Heart right ventricle (tissue), 16 donors: Measurements from ENCODE around the gene NHLRC1. TPM values are rescaled to one million over a fixed set of nuclear protein-coding genes. Genes with fewer than 3 reads are reported as not detected.
"Not testable (repeated sequence)": the region's sequence is repeated elsewhere in the genome, so short reads cannot be mapped to it uniquely, and the experiment has no call there.

Source experiments
- ATAC-seq, 8 donors: fragments of 200-7000 bp; cut with Tn5 transposase; one replicate each; pipeline ENCODE4 v1.9.1; 2020; ENCODE audit warnings: mild to moderate bottlenecking in 8 of 8, moderate library complexity in 8 of 8, moderate number of reproducible peaks in 1 of 8
- DNase-seq, 2 donors: peaks; one replicate each; pipeline ENCODE4 v3.0.0-alpha.2; 2020
- H3K27ac ChIP-seq, 10 donors: fragments of 200-600 bp; sonication (generic) in 2 of 10; one replicate each; pipeline versions ENCODE4 v1.5.0 to v1.8.0; 2020 to 2022; ENCODE audit warnings: mild to moderate bottlenecking in 3 of 10
- H3K27me3 ChIP-seq, 7 donors: fragments of 200-600 bp; one replicate each; pipeline ENCODE4 v1.8.0; 2021 to 2022; ENCODE audit warnings: mild to moderate bottlenecking in 2 of 7
- H3K36me3 ChIP-seq, 9 donors: fragments of 200-600 bp; sonication (generic) in 1 of 9; one replicate each; pipeline versions ENCODE4 v1.5.0 to v1.8.0; 2020 to 2022; ENCODE audit warnings: mild to moderate bottlenecking in 2 of 9
- H3K4me1 ChIP-seq, 9 donors: fragments of 200-600 bp; sonication (generic) in 1 of 9; one replicate each; pipeline versions ENCODE4 v1.5.0 to v1.8.0; 2020 to 2022; ENCODE audit warnings: mild to moderate bottlenecking in 4 of 9
- H3K4me3 ChIP-seq, 10 donors: fragments of 200-600 bp; sonication (generic) in 2 of 10; one replicate each; pipeline versions ENCODE4 v1.5.0 to v1.8.0; 2020 to 2022; ENCODE audit warnings: mild to moderate bottlenecking in 7 of 10, moderate library complexity in 2 of 10
- H3K9me3 ChIP-seq, 11 donors: fragments of 200-600 bp in 10 of 11; sonication (generic) in 2 of 11; one replicate each; pipeline versions ENCODE4 v1.5.0 to v1.8.0; 2013 to 2022; ENCODE audit warnings: mild to moderate bottlenecking in 2 of 11, control low read depth in 1 of 11, moderate library complexity in 1 of 11
- WGBS, 2 donors: extraction: QIAGEN DNeasy Blood & Tissue Kit; methylation state at CpG; one replicate each; pipeline ENCODE4 v1.1.7; 2013; ENCODE audit warnings: inconsistent platforms in 1 of 2; 5-methylcytosine and 5-hydroxymethylcytosine counted together
- intact Hi-C, 10 donors: fragments of 100-400 bp; cut with DNase I; formaldehyde crosslinking; loops; one replicate each; pipeline versions ENCODE4 v1.11.1 to v1.14.2; 2022
- polyA plus RNA-seq, 2 donors: library from polyadenylated mRNA; stranded (reverse); fragments of 200-250 nt; gene quantifications; one replicate each; pipeline ENCODE4 v1.2.3, GENCODE V29; 2013
- total RNA-seq, 10 donors: library from RNA; stranded (reverse); fragmentation: NEBNext Ultra II Directional in 3 of 10; extraction: Animal tissue kit (Norgen Biotek cat#: 25700) in 3 of 10; gene quantifications; one replicate each; pipeline versions ENCODE4 v1.2.1 to v1.2.4, GENCODE V29; 2021 to 2023
- TF ChIP-seq, protein P1 (sequence below), 9 donors: fragments of 200-600 bp; sonication (generic) in 2 of 9; IDR thresholded peaks; one replicate each; pipeline versions ENCODE4 v1.5.0 to v1.8.0; 2021 to 2022; ENCODE audit warnings: antibody characterized with exemption in 9 of 9, mild to moderate bottlenecking in 5 of 9, moderate library complexity in 1 of 9
- donor health status: Arrhythmogenic right ventricular cardiomyopathy.
- donor health status: ischemic (EF 13 %, LVEDD 7.1; RV severe dilation, severe dysfunction).
- donor health status: healthy with polysubstance abuse.
- donor health status: DM: no; HTN: yes; CAD: no.
- donor health status: DM: no; HTN: no; CAD: no.
- donor health status: ischemic (EF 25% LVEDD 6.9; RV normal size, moderate dysfunction).
- donor health status: ischemic (EF 25% LVEDD 5.7; RV mildly dilated, moderate dysfunction).
- donor health status: healthy.
- donor health status: DM: yes; HTN: yes; CAD: no.
- donor health status: Ischemic cardiomyopathy.
- donor health status: ischemic (EF 35%, LVEDD 5.7; RV mildly dilated, moderate dysfunction).
- donor health status: nonischemic (EF 11% LVEDD 7.7; RV severe dilation, severe dysfunction).
- donor health status: DM: yes; HTN: yes; CAD: no.
- donor health status: PGD.
- donor health status: ischemic (EF 29% LVEDD 5.4; RV normal size, mild dysfunction).
- donor health status: nonischemic (EF 23%, LVEDD 6.1; RV moderate dilation, normal function).

Gene NHLRC1
- total and polyA plus RNA-seq, 12 donors, result 0.73 to 2.5 (median 1.4) TPM

DNA sequence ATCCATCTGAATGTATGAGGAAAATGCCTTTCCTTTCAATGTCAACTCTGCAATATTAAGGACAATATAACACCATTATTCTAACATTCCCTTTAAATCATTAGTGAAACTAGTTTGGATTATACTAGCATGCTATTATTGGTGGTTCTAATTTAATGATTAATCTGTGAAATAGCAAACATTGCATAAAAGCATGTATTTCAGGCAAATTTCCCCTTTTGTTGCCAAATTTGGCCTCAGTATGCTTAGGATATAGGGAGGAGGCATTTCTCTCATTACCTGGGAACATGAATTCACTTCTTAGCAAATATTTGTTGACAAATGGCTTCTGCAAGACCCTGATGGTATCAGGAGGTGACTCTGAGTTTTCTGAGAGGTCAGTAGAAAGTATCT lies 30.8 kb upstream of the NHLRC1 start:
- H3K4me3 ChIP-seq, result peak overlapping the region in 1 of 10 donors; percentile 2
- H3K9me3 ChIP-seq, result no peaks in the 10 kb centered on the region
- H3K4me1 ChIP-seq, result peaks cover 0 to 36% (median 27%) of the 10 kb centered on the region in 9 donors
- peaks cover 0 to 12% (median 0%) of the 10 kb centered on the region in 9 donors for H3K36me3 ChIP-seq
- intact Hi-C loops, result loop anchor here in 3 of 10 donors (10.0 kb wide), 2 partner anchors 111 to 449 kb away; partner anchors contain the start of genes DEK (in 3 of the 3) and NUP153 (in 1 of the 3)
- H3K27ac ChIP-seq, result peak overlapping the region in 1 of 10 donors; percentile 91
- no peaks in the 10 kb centered on the region for H3K27me3 ChIP-seq
- no peak for DNase-seq
- TF ChIP-seq, protein P1, sequence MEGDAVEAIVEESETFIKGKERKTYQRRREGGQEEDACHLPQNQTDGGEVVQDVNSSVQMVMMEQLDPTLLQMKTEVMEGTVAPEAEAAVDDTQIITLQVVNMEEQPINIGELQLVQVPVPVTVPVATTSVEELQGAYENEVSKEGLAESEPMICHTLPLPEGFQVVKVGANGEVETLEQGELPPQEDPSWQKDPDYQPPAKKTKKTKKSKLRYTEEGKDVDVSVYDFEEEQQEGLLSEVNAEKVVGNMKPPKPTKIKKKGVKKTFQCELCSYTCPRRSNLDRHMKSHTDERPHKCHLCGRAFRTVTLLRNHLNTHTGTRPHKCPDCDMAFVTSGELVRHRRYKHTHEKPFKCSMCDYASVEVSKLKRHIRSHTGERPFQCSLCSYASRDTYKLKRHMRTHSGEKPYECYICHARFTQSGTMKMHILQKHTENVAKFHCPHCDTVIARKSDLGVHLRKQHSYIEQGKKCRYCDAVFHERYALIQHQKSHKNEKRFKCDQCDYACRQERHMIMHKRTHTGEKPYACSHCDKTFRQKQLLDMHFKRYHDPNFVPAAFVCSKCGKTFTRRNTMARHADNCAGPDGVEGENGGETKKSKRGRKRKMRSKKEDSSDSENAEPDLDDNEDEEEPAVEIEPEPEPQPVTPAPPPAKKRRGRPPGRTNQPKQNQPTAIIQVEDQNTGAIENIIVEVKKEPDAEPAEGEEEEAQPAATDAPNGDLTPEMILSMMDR (IDR thresholded peaks at IDR 0.05), result no peak
- no peak for ATAC-seq

DNA sequence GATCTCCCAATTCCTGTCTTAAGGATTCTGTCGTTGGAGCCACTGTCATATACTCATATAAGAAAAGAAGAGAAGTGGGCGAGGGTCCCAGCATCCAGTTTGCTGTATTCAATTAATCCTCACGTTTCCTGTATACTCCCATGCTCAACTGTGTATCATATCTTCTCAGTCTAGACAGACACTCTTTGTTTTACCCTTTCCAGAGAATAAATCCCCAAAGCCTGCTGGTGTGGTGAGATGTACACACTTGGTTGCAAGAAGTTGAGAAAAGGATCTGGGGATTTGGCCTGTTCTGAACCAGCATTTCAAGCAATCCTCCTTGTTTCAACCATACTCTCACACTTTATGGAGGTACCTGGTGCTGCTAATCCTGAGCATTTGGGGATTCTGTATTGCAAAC lies 29.3 kb upstream of the NHLRC1 start:
- TF ChIP-seq, protein P1 (IDR thresholded peaks at IDR 0.05), result no peak
- peaks cover 0 to 27% (median 0%) of the 10 kb centered on the region in 9 donors for H3K36me3 ChIP-seq
- DNase-seq (no peak), ATAC-seq (no peak)
- H3K9me3 ChIP-seq, result no peaks in the 10 kb centered on the region
- H3K27ac ChIP-seq, result no peak overlapping the region
- H3K4me1 ChIP-seq, result peaks cover 0 to 36% (median 27%) of the 10 kb centered on the region in 9 donors
- H3K4me3 ChIP-seq, result no peak overlapping the region
- no peaks in the 10 kb centered on the region for H3K27me3 ChIP-seq
- intact Hi-C loops, result loop anchor here in 3 of 10 donors (10.0 kb wide), 2 partner anchors 113 to 447 kb away; partner anchors contain the start of genes DEK (in 3 of the 3) and NUP153 (in 1 of the 3)
- 73 to 78% methylated on average over 3 of the region's 3 CpGs for WGBS, 2 donors

DNA sequence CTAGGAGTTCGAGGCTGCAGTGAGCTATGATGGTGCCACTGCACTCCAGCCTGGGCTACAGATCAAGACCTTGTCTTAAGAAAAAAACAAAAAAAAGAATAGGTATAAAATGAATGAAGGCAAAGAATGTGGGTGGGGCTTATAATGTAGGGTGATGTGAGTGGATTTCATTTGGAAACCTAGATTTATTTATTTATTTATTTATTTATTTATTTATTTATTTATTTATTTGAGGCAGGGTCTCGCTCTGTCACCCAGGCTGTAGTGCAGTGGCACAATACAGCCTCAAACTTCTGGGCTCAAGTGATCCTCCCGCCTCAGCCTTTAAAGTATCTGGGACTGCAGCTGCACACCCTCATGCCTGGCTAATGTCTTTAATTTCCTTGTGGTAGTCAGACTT lies 28.9 kb upstream of the NHLRC1 start:
- Histone ChIP-seq H3K4me1 (peaks cover 0 to 32% (median 26%) of the 10 kb centered on the region in 9 donors), H3K36me3 (peaks cover 0 to 31% (median 0%) of the 10 kb centered on the region in 9 donors)
- not testable (repeated sequence) for ATAC-seq, H3K9me3 ChIP-seq, DNase-seq, H3K4me3 ChIP-seq, H3K27ac ChIP-seq, H3K27me3 ChIP-seq
- 93 to 99% methylated on average over 3 of the region's 3 CpGs for WGBS, 2 donors
- intact Hi-C loops, result loop anchor here in 3 of 10 donors (10.0 kb wide), 2 partner anchors 113 to 447 kb away; partner anchors contain the start of genes DEK (in 3 of the 3) and NUP153 (in 1 of the 3)

DNA sequence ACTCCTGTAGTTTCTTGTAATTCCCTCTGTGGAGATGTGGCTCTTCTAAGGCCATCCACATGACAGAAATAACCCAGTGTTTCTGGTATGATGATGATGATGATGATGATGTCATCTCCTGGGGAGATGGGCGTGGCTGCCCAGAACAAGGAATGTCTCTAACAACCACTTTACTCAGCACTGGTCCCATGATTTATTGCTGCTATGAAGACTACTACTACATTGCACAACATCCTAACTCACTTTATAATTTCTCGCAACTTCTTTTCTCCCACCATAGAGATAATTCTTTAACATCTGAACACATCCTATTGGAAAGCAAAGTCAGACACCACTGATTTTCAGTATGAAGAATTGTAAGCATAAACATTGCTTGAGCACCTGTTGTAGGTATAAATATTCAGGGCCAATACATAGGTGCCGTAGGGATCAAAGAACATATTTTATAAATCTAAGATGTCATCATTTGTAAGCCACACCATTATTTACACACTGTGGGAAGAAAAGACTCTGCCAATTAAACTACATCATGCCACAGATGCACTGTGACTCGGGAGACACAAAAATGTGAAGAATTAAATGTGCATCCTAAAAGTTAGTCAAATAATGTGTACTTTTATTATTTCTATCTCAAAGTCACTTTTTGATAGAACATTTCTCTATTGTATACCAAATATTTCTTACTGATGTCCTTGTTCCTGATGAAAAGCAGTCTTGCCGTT lies 26.0 kb upstream of the NHLRC1 start:
- peaks cover 0 to 16% (median 8%) of the 10 kb centered on the region in 9 donors for H3K4me1 ChIP-seq
- intact Hi-C loops, result no loop called here
- H3K36me3 ChIP-seq, result peaks cover 0 to 58% (median 1%) of the 10 kb centered on the region in 9 donors
- H3K27ac ChIP-seq, result no peak overlapping the region
- no peak overlapping the region for H3K4me3 ChIP-seq
- WGBS, 2 donors, result 94 to 97% methylated on average over 5 of the region's 5 CpGs
- no peak for ATAC-seq
- H3K9me3 ChIP-seq, result no peaks in the 10 kb centered on the region
- H3K27me3 ChIP-seq, result no peaks in the 10 kb centered on the region
- no peak for DNase-seq
- TF ChIP-seq, protein P1 (IDR thresholded peaks at IDR 0.05), result no peak

DNA sequence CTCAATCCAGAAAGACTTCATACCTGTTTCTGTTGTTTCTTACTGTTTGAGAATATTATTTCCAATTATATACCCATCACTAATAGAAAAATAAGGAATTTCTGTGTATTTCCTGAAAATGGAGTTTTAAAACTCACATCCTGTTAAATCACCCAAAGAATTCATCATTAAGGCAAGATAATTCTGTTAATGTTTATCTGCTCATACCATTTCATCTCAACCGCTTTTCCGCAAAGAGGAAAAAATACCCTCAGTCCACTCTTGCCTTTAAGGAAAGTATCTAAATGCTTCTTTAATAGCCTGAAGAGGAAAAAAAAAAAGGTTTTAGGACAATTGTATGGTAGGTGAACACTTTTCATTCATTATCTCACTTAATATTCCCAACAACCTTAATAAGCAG lies 25.1 kb upstream of the NHLRC1 start:
- ATAC-seq (no peak), DNase-seq (no peak)
- H3K4me3 ChIP-seq, result no peak overlapping the region
- no peaks in the 10 kb centered on the region for H3K27me3 ChIP-seq
- peaks cover 0 to 66% (median 10%) of the 10 kb centered on the region in 9 donors for H3K36me3 ChIP-seq
- TF ChIP-seq, protein P1 (IDR thresholded peaks at IDR 0.05), result no peak
- intact Hi-C loops, result no loop called here
- H3K9me3 ChIP-seq, result no peaks in the 10 kb centered on the region
- no peak overlapping the region for H3K27ac ChIP-seq
- H3K4me1 ChIP-seq, result peaks cover 0 to 8% (median 0%) of the 10 kb centered on the region in 9 donors
- WGBS, 2 donors, result 99 to 100% methylated on average over 2 of the region's 2 CpGs
